DMS153 treated with DMSO at 0.1 percent for 48 hours (cell line): ENCODE measurements around the gene CUTA.

Experiments used
- DNase-seq: peaks from one replicate; lab custom pipeline; 2025; ENCODE audit not compliant: unreplicated experiment; lab: John Stamatoyannopoulos, UW

Gene CUTA

GRCh38 chr6:33439956-33440648, 22.2 kb upstream of the CUTA start:
- DNase-seq, result no peak

DNA sequence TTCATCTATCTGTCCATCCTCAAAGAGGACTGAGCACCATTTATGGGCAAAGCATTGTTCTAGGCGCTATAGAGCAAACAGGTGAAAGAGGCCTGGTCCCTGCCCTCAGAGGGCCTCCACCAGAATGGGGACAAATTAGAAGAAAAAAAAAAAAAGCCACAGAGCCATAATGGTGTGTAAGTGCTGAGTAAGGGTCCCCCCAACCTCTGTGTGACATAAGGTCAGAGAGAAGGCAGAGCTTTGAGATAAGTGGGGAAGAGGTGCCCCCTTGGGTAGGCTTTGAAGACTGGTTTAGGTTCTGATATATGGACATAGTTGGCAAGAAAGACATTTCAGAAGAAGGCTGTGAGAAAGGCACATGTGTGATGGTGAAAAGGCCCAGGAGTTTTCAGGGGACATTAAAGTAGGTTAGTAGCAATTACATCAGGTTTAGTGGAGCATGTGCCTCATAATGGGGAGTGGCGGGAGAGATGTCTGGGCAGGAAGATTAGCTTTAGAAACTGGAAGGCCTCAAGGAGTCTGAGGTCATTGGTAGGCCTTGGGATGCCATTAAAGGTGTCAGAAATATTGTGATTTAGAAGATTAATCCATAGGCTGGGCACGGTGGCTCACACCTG, 21.2 kb upstream of the CUTA start:
- no peak for DNase-seq

DNA sequence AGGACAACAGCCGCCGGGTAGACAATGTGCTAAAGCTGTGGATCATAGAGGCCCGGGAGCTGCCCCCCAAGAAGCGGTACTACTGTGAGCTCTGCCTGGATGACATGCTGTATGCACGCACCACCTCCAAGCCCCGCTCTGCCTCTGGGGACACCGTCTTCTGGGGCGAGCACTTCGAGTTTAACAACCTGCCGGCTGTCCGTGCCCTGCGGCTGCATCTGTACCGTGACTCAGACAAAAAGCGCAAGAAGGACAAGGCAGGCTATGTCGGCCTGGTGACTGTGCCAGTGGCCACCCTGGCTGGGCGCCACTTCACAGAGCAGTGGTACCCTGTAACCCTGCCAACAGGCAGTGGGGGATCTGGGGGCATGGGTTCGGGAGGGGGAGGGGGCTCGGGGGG, 19.8 kb upstream of the CUTA start:
- no peak for DNase-seq

GRCh38 chr6:33434961-33435360, 17.1 kb upstream of the CUTA start:
- DNase-seq, result no peak

DNA sequence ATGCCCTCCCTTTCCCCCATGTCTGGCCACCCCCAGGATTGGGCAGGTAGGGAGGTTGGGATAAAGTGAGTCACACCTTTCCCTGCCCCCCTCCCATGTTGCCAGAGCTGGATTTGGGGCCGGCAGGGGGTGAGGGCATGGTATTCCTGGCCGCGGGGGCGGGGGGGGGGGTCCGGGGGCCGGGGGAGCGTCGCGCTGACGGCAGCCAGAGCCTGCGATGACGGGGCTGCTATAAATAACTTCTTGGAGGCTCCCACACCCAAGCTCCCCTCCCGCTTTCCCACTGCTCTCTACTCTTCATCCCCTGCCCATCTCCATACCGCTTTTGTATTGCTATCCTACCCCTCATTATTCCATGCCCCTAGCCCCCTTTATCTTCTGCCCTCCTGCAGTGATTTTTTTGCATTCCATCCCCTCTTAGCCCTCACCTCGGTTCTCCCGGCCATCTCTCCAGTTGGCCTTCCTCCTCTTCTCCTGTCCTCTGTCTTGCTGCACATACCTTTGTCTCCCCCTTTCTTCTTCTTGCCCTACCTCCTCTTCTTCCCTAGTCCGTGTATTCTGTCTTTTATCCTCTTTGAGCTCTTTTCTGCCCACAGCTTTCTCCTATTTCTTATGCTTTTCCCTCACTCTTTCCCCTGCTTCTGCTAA, 15.8 kb upstream of the CUTA start:
- DNase-seq, result no peak

DNA sequence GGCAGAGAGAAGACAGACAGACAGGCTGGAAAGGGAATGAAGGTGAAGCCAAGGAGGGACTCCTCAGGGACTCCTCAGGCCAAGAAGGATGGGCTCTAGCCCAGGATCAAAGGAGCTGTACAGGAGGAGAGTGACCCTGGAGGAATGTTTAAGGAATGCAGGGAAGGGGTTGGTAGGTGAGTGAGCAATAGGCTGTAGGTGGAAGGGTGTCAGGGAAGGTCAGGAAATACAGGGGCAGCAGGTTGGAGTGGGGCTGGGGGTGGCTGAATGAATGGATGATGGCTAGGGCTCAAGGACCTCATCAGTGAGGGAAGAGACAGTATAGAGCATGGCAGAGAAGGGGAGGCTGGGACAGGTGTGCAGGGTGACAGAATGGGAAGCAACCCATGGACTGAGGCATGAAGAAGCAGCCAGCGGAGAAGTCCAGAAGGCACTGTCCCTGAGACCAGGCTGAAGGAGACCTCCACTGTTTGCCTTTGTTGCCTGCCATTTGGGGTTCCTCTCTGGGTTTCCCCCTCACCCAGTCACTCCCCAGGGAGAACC, 15.2 kb upstream of the CUTA start:
- DNase-seq, result no peak

DNA sequence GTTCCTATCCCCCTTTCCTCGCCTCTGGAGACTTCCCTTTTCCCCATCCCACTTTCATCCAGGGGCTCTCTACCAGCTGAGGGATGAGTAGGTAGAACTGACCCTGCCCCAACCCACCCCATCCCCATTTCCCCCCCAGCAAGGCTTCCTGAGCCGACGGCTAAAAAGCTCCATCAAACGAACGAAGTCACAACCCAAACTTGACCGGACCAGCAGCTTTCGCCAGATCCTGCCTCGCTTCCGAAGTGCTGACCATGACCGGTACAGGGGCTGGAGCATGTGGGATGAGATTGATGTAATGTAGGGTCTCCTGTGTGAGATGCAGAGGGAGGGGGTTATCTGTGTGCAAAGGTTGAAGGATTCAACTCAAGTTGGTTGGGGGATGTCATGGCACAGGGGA, 14.6 kb upstream of the CUTA start:
- no peak for DNase-seq

DNA sequence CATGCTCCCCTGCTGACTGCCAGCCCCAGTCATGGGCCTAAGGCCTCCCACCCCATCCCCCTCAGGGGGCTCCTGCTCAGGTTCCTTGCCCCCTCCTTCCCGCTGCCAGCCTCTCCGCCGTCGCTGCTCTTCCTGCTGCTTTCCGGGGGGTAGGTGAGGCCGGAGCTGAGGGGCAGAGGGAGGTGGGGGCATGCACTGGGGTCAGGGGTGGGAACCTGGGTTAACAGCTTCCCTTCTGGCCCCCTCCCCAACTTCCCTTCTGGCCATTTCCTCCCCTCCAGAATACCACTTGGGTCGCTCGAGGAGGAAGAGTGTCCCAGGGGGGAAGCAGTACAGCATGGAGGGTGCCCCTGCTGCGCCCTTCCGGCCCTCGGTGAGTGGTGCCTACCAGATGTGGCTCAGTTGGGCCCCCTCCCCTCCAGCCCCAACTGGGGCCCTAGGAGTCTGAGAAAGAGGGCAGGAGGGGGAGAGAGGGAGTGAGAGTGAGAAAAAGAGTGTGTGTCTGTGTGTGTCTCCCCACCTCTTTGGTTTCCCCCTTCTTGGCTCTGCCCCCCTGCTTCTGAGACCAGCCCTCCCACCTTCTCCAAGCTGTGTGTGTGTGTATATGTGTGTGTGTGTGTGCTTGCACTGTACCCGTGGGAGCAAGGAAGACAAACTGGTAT, 14.1 kb upstream of the CUTA start:
- DNase-seq, result no peak

DNA sequence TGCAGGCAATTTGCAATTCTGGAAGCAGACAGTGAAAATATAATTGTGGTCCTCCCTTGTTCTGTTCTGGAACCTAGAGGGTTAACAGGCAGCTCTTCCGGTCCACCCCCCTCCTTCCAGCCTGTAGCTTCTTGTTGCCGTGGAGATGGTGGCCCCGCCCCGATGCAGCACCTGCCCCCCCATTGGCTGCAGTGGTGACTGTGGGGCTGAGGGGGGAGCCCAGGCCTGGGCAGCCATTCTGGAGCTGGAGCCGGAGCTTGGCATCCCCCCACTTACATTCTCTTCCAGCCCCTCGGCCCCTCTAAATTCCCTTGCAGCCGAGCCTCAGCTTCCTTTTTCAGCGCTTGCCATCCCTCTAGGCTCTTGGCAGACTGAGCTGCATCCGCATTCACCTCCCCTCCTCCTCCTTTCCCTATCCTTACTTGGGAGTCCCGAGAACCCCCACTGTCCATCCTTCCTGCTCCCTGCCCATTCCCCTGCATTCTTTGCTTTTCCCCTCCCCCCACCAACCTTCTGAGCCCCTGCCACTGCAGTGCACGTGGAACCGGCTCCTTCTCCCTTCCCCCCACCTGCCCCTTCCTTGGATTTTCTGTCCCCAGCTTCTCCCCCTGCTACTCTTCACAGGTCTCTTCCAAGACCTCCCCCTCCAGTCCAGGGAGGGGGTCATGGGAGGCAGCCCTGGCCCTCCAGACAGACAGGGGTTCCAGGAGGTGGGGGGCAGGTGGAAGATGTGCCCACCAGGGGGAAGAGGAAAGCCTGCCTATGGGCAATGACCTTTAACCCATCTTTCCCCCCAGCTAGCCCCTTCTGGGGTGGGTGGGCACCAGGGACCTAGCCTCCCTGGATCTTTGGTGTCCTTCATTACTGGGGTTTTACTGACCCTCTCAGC, 13.3 kb upstream of the CUTA start:
- DNase-seq, result peak; percentile 34

GRCh38 chr6:33430334-33430733, 12.4 kb upstream of the CUTA start:
- no peak for DNase-seq

DNA sequence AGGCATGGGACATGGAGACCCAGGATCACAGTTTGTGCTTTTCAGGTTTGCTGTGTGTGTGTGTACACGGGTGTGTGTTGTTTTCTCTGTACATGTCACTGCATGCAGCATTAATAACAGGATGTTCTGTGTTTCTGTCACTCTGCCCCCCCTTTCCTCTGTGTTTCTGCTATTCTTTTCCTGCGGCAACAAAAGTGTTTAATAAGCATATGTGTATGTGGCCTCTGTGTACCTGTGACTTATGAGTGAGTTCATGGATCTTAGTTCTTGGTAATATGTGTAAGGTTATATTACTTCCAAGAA, 11.8 kb upstream of the CUTA start:
- no peak for DNase-seq

GRCh38 chr6:33428966-33429749, 11.3 kb upstream of the CUTA start:
- no peak for DNase-seq

- no peak for DNase-seq
Observed at GRCh38 chr6:33428224-33428965, 10.5 kb upstream of the CUTA start.

DNA sequence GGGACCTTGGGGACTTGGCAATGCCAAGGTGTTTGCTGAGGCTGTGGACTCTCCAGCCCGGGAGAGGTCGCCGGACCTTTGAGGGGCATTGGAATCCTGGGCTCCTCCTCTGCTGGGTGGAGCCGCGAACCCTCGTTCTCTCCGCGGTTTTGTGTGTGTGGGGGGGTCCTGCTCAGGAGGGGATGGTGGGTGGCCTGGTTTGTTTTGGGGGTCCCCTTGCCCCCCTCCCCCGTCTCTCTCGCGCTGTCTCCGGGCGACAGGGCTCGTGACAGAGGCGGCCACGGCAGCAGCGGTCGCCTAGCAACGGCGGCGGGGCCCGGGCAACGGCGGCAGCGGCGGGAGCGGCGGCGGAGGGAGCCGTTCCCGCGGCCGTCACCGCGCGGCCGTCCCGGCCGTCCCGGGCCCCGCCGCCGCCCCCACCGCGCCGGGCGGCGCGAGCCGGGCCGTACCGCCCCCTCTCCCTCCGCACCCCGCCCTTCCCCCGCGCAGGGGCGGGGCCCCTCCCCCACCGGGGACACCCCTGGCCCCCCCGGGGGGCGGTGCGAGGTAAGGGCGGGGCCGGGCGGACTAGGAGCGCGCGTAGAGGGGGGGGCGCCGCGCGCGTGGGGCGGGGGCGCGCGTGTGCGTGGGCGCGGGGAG, 9.8 kb upstream of the CUTA start:
- DNase-seq, result no peak

GRCh38 chr6:33426590-33427511, 8.9 kb upstream of the CUTA start:
- DNase-seq, result no peak

DNA sequence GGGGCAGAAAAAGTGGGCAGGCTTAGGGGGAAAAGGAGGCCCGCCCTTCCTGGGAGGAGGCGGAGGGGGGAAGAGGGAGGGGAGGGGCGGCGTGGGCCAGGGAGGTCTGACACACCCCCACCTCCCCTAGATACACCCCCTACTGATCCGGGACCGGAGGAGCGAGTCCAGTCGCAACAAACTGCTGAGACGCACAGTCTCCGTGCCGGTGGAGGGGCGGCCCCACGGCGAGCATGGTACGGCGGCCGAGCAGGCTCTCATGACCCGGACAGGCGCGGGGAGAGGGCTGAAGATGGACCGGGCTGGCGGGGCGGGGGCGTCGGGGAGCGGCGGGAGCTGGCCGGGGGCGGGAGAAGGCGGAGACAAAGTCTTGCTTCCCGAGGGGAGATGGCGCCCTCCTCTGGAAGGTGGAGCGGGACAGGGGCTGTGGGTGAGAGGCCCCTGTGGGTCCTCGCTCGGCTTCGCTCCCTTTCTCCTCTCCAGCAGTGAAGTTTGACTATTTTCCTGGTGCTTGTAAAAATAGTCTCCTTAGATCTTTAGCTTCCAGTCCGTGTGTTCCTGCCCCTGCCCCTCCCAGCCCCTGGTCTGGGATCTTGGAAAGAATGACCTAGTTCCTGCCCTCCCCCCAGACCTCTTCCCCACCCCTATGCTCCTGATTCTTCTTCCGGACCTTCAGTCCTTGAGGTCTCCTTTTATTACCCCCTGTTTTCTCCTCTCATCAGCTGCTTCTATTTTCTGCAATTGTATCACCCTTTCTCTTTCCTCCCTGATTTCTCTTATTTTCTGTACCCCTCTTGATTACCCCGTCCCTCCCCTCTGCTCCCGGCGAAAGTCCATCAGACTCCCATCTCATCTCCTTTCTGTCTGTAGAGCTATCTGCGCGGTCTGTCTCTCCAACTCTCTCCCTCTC, 8.0 kb upstream of the CUTA start:
- DNase-seq, result peak; percentile 70
